ENCODE results near the gene ANGPTL4. TPM values are rescaled to one million over a fixed set of nuclear protein-coding genes. Genes with fewer than 3 reads are reported as not detected.
A peak's percentile ranks its signal among the peaks of the same experiment; 100 is the strongest.

ANGPTL4 gene
- polyA plus RNA-seq, 1 donor from 2014 or later: not detected

DNA sequence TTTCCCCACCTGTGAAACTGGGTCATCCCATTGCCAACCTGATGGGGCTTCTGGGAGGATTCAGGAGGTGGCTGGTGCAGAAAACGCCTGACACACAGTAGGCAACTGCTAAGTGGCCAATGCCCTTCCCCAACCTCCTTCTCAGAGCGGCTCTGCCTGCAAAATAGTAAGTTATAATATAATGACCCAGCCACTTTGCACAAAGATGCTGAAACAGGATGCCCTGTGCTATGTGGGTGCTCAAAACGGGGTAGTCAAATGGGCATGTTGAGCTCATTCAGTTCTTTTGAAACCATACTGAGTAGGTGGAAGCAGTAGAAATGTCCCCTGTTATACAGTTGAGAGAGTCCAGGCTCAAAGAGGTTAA, 49.7 kb downstream of the ANGPTL4 start:
- Histone ChIP-seq H3K4me2 (ENCODE audit: low read length) (peak overlapping the region; percentile 82), H3K4me3 (ENCODE audit: low read length) (peak overlapping the region; percentile 85), H4K20me1 (ENCODE audit: insufficient read depth) (no peaks in the 10 kb centered on the region), H3K36me3 (ENCODE audit: insufficient read depth, low read length) (no peaks in the 10 kb centered on the region), H3K9me2 (ENCODE audit: insufficient read depth, low read length) (no peaks in the 10 kb centered on the region), H2AFZ (ENCODE audit: low read depth, low read length) (peak overlapping the region; percentile 85), H3F3A (ENCODE audit: insufficient read depth, low read length, poor library complexity, severe bottlenecking) (no peaks in the 10 kb centered on the region), H3K27me3 (ENCODE audit: insufficient read depth, low read depth, low read length) (no peaks in the 10 kb centered on the region), H3K9me3 (ENCODE audit: low read length) (no peaks in the 10 kb centered on the region), H3K79me2 (replicated peaks; ENCODE audit: insufficient read depth, low read length) (no peaks in the 10 kb centered on the region), H3K27ac (ENCODE audit: low read length) (no peak overlapping the region), H3K9ac (ENCODE audit: low read length) (peak overlapping the region; percentile 70)
- TF ChIP-seq POLR2AphosphoS5 (IDR thresholded peaks at IDR 0.05): no peak
- no peak for TF ChIP-seq SMC3 (conservative IDR thresholded peaks at IDR 0.05; ENCODE audit: poor library complexity)
- no peak for TF ChIP-seq EP300 (conservative IDR thresholded peaks at IDR 0.05; ENCODE audit: poor library complexity, severe bottlenecking)
- no peak for TF ChIP-seq MXI1 (conservative IDR thresholded peaks at IDR 0.05; ENCODE audit: poor library complexity, severe bottlenecking)
- TF ChIP-seq EZH2 (IDR thresholded peaks at IDR 0.05; ENCODE audit: borderline replicate concordance, insufficient read depth, low read length, poor library complexity, severe bottlenecking): no peak

DNA sequence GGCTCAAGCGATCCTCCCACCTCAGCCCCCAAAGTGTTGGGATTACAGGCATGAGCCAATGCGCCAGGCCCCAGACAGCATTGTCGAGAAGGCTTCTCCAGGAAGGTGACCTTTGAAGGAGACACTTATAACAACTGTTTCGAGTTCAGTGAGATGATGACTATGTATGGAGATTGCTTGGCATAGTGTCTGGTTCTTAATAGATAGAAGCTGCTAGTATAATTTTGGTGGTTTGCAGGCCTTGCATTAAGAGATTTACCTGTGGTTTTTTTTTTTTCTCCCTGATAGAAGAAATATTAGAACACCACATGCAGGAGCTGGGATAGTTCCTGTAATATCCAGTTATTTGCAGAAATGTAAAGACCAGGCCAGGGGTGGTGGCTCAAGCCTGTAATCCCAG, 52.8 kb downstream of the ANGPTL4 start:
- H3K27me3 ChIP-seq (ENCODE audit: insufficient read depth, low read depth, low read length): no peaks in the 10 kb centered on the region
- no peak overlapping the region for H3K27ac ChIP-seq (ENCODE audit: low read length)
- no peak overlapping the region for H3K4me2 ChIP-seq (ENCODE audit: low read length)
- H3K36me3 ChIP-seq (ENCODE audit: insufficient read depth, low read length): no peaks in the 10 kb centered on the region
- no peaks in the 10 kb centered on the region for H4K20me1 ChIP-seq (ENCODE audit: insufficient read depth)
- TF ChIP-seq, protein P1, sequence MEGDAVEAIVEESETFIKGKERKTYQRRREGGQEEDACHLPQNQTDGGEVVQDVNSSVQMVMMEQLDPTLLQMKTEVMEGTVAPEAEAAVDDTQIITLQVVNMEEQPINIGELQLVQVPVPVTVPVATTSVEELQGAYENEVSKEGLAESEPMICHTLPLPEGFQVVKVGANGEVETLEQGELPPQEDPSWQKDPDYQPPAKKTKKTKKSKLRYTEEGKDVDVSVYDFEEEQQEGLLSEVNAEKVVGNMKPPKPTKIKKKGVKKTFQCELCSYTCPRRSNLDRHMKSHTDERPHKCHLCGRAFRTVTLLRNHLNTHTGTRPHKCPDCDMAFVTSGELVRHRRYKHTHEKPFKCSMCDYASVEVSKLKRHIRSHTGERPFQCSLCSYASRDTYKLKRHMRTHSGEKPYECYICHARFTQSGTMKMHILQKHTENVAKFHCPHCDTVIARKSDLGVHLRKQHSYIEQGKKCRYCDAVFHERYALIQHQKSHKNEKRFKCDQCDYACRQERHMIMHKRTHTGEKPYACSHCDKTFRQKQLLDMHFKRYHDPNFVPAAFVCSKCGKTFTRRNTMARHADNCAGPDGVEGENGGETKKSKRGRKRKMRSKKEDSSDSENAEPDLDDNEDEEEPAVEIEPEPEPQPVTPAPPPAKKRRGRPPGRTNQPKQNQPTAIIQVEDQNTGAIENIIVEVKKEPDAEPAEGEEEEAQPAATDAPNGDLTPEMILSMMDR (IDR thresholded peaks at IDR 0.05; ENCODE audit: poor library complexity, severe bottlenecking): no peak
- TF ChIP-seq EP300 (conservative IDR thresholded peaks at IDR 0.05; ENCODE audit: poor library complexity, severe bottlenecking) (no peak), MXI1 (conservative IDR thresholded peaks at IDR 0.05; ENCODE audit: poor library complexity, severe bottlenecking) (no peak), SMC3 (conservative IDR thresholded peaks at IDR 0.05; ENCODE audit: poor library complexity) (no peak), EZH2 (IDR thresholded peaks at IDR 0.05; ENCODE audit: borderline replicate concordance, insufficient read depth, low read length, poor library complexity, severe bottlenecking) (no peak), POLR2AphosphoS5 (IDR thresholded peaks at IDR 0.05) (no peak), TAF1 (IDR thresholded peaks at IDR 0.05; ENCODE audit: low read depth) (no peak), RAD21 (conservative IDR thresholded peaks at IDR 0.05) (no peak)
- TF ChIP-seq, protein P2, sequence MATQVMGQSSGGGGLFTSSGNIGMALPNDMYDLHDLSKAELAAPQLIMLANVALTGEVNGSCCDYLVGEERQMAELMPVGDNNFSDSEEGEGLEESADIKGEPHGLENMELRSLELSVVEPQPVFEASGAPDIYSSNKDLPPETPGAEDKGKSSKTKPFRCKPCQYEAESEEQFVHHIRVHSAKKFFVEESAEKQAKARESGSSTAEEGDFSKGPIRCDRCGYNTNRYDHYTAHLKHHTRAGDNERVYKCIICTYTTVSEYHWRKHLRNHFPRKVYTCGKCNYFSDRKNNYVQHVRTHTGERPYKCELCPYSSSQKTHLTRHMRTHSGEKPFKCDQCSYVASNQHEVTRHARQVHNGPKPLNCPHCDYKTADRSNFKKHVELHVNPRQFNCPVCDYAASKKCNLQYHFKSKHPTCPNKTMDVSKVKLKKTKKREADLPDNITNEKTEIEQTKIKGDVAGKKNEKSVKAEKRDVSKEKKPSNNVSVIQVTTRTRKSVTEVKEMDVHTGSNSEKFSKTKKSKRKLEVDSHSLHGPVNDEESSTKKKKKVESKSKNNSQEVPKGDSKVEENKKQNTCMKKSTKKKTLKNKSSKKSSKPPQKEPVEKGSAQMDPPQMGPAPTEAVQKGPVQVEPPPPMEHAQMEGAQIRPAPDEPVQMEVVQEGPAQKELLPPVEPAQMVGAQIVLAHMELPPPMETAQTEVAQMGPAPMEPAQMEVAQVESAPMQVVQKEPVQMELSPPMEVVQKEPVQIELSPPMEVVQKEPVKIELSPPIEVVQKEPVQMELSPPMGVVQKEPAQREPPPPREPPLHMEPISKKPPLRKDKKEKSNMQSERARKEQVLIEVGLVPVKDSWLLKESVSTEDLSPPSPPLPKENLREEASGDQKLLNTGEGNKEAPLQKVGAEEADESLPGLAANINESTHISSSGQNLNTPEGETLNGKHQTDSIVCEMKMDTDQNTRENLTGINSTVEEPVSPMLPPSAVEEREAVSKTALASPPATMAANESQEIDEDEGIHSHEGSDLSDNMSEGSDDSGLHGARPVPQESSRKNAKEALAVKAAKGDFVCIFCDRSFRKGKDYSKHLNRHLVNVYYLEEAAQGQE (IDR thresholded peaks at IDR 0.05; ENCODE audit: borderline replicate concordance): no peak
- no peak overlapping the region for H3K4me3 ChIP-seq (ENCODE audit: low read length)
- no peaks in the 10 kb centered on the region for H3F3A ChIP-seq (ENCODE audit: insufficient read depth, low read length, poor library complexity, severe bottlenecking)
- H3K9ac ChIP-seq (ENCODE audit: low read length): no peak overlapping the region
- no peak overlapping the region for H2AFZ ChIP-seq (ENCODE audit: low read depth, low read length)
- no peaks in the 10 kb centered on the region for H3K9me2 ChIP-seq (ENCODE audit: insufficient read depth, low read length)
- H3K79me2 ChIP-seq (replicated peaks; ENCODE audit: insufficient read depth, low read length): no peaks in the 10 kb centered on the region
- H3K9me3 ChIP-seq (ENCODE audit: low read length): no peaks in the 10 kb centered on the region
